Tibial artery (tissue), 4 donors: Measurements from ENCODE around the gene RORC.

Source experiments
- DNase-seq, 2 donors: peaks; one replicate each; pipeline ENCODE4 v3.0.0-alpha.2; 2019
- H3K27ac ChIP-seq, 2 donors: fragments of 200-600 bp; sonication (generic) in 1 of 2; 1 replicate in 1 of 2; 2 replicates in 1 of 2; pipeline ENCODE4 v1.5.1; 2018 to 2019; ENCODE audit warnings: mild to moderate bottlenecking in 1 of 2
- H3K27me3 ChIP-seq, 2 donors: fragments of 200-600 bp; sonication (generic) in 1 of 2; one replicate each; pipeline versions ENCODE4 v1.5.1 to v1.6.0; 2016 to 2019
- H3K36me3 ChIP-seq, 3 donors: fragments of 200-600 bp; sonication (generic) in 2 of 3; one replicate each; pipeline ENCODE4 v1.5.1; 2016 to 2019; ENCODE audit warnings: mild to moderate bottlenecking in 2 of 3
- H3K4me1 ChIP-seq, 4 donors: fragments of 200-600 bp; sonication (generic) in 2 of 4; 1 replicate in 3 of 4; 2 replicates in 1 of 4; pipeline ENCODE4 v1.5.1; 2016 to 2019
- H3K4me3 ChIP-seq, 2 donors: fragments of 200-600 bp; sonication (generic) in 1 of 2; 1 replicate in 1 of 2; 2 replicates in 1 of 2; pipeline ENCODE4 v1.5.1; 2018 to 2019; ENCODE audit warnings: mild to moderate bottlenecking in 2 of 2
- H3K9me3 ChIP-seq, 3 donors: fragments of 200-600 bp; sonication (generic) in 1 of 3; one replicate each; pipeline ENCODE4 v1.5.1; 2016 to 2019
- intact Hi-C: fragments of 100-400 bp; cut with DNase I; formaldehyde crosslinking; loops from one replicate; pipeline ENCODE4 v1.15.0; 2023; ENCODE audit warnings: low total_unique reads
- TF ChIP-seq, protein P1 (sequence below), 2 experiments: fragments of 200-600 bp in 1 of 2; fragments of 450-650 bp in 1 of 2; IDR thresholded peaks; one replicate each; pipeline ENCODE4 v1.5.1; 2017 to 2019; ENCODE audit warnings: antibody characterized with exemption in 2 of 2, mild to moderate bottlenecking in 1 of 2, moderate library complexity in 1 of 2

RORC gene

GRCh38 chr1:151814971-151815545 lies 16.5 kb downstream of the RORC start:
- H3K27ac ChIP-seq: no peak overlapping the region
- H3K4me1 ChIP-seq: no peaks in the 10 kb centered on the region
- peaks cover 0 to 22% (median 0%) of the 10 kb centered on the region in 3 donors for H3K36me3 ChIP-seq
- TF ChIP-seq, protein P1, sequence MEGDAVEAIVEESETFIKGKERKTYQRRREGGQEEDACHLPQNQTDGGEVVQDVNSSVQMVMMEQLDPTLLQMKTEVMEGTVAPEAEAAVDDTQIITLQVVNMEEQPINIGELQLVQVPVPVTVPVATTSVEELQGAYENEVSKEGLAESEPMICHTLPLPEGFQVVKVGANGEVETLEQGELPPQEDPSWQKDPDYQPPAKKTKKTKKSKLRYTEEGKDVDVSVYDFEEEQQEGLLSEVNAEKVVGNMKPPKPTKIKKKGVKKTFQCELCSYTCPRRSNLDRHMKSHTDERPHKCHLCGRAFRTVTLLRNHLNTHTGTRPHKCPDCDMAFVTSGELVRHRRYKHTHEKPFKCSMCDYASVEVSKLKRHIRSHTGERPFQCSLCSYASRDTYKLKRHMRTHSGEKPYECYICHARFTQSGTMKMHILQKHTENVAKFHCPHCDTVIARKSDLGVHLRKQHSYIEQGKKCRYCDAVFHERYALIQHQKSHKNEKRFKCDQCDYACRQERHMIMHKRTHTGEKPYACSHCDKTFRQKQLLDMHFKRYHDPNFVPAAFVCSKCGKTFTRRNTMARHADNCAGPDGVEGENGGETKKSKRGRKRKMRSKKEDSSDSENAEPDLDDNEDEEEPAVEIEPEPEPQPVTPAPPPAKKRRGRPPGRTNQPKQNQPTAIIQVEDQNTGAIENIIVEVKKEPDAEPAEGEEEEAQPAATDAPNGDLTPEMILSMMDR (IDR thresholded peaks at IDR 0.05): no peak
- H3K9me3 ChIP-seq: no peaks in the 10 kb centered on the region
- peaks cover 0 to 19% of the 10 kb centered on the region in 2 donors for H3K27me3 ChIP-seq
- H3K4me3 ChIP-seq: no peak overlapping the region
- DNase-seq: no peak
- intact Hi-C loops: no loop called here

DNA sequence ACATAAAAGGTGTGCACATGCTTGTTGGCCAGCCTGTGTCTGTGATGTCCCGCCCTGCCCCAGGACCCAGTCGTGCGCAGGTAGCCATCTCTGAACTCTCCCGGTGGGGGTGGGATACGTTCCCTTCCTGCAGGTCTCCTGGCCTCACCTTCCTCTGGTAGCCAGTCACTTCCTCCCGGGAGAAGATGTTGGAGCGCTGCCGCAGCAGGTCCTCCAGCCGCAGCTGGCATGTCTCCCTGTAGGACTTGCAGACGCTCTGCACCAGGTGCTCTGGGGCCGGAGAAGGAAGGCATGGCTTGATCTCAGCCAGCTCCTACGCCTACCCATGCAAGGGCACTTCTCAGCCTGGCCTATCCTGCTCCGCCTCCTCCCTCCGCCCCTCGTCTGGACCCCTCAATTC lies 17.2 kb downstream of the RORC start:
- H3K36me3 ChIP-seq: peaks cover 0 to 22% (median 0%) of the 10 kb centered on the region in 3 donors
- H3K4me3 ChIP-seq: no peak overlapping the region
- H3K27me3 ChIP-seq: peaks cover 0 to 19% of the 10 kb centered on the region in 2 donors
- TF ChIP-seq, protein P1 (IDR thresholded peaks at IDR 0.05): no peak
- no peak overlapping the region for H3K27ac ChIP-seq
- intact Hi-C loops: no loop called here
- no peaks in the 10 kb centered on the region for H3K9me3 ChIP-seq
- no peak for DNase-seq
- no peaks in the 10 kb centered on the region for H3K4me1 ChIP-seq

GRCh38 chr1:151813271-151813977 lies 18.2 kb downstream of the RORC start:
- Histone ChIP-seq H3K4me1 (no peaks in the 10 kb centered on the region), H3K27me3 (peaks cover 0 to 16% of the 10 kb centered on the region in 2 donors), H3K9me3 (no peaks in the 10 kb centered on the region), H3K27ac (no peak overlapping the region), H3K4me3 (no peak overlapping the region), H3K36me3 (peaks cover 0 to 22% (median 0%) of the 10 kb centered on the region in 3 donors)
- no peak for DNase-seq
- intact Hi-C loops: no loop called here
- TF ChIP-seq, protein P1 (IDR thresholded peaks at IDR 0.05): no peak

DNA sequence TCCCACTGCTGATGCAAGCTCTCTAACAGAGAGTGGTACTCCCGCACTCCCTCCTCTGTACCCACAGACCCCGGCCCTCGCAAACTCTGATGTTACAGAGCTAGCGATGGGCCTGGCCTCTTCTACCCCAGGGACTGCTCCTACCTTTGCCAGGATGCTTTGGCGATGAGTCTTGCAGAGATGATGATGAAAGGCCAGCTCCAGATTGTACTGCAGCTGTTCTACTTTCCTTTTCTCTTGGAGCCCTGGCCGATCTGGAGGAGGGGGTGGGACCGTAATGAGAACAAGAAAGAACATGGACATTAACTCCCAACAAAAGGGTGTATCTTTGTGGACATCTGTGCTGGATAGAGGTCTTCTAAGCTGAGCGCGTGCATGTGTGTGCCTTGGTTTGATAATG lies 20.4 kb downstream of the RORC start:
- TF ChIP-seq, protein P1 (IDR thresholded peaks at IDR 0.05): no peak
- H3K4me3 ChIP-seq: no peak overlapping the region
- H3K27me3 ChIP-seq: peaks cover 0 to 18% of the 10 kb centered on the region in 2 donors
- no peaks in the 10 kb centered on the region for H3K4me1 ChIP-seq
- intact Hi-C loops: no loop called here
- peaks cover 0 to 33% (median 0%) of the 10 kb centered on the region in 3 donors for H3K36me3 ChIP-seq
- no peak overlapping the region for H3K27ac ChIP-seq
- no peaks in the 10 kb centered on the region for H3K9me3 ChIP-seq
- DNase-seq: no peak

DNA sequence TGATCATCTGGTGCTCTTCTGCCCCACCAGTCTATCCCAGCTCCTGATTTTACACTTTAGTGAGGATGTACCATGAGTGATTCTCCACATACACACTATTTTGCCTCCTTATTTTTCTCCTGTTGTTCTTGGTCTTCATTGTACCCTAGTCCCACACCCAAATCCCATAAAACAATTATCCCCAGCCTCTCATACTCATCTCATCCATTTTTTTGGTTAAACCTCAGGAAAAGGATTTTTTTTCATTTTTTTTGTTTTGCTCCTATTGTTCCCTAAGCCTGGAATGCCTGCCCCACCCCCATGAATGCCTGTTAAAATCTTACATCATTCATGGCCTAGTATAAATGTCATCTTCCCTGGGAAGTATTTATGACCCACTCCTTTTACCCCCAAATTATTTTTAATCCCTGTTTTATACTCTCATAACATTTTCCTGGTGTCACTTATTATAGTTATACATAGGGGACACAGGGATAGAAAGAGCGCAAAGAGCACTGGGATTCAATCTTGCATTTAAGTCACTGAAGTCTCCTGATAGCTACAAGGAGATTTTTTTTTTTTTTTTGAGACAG lies 21.5 kb downstream of the RORC start:
- Histone ChIP-seq H3K9me3 (no peaks in the 10 kb centered on the region), H3K4me1 (no peaks in the 10 kb centered on the region), H3K4me3 (no peak overlapping the region), H3K27me3 (peaks cover 0 to 16% of the 10 kb centered on the region in 2 donors), H3K27ac (no peak overlapping the region), H3K36me3 (peaks cover 0 to 29% (median 0%) of the 10 kb centered on the region in 3 donors)
- no peak for DNase-seq
- intact Hi-C loops: no loop called here
- TF ChIP-seq, protein P1 (IDR thresholded peaks at IDR 0.05): no peak
